DOHH2 (cell line): ENCODE data around the gene BEX2.

Source experiments
- EZH2phosphoT487 ChIP-seq: fragments of 200-600 bp; sonication (generic); IDR thresholded peaks from 2 replicates; pipeline ENCODE4 v1.6.1; 2017; ENCODE audit warnings: borderline replicate concordance, mild to moderate bottlenecking, antibody characterized with exemption, low read length, moderate library complexity, mixed read lengths
- TF ChIP-seq, protein P1 (sequence below): fragments of 200-600 bp; sonication (generic); IDR thresholded peaks from one replicate; pipeline ENCODE4 v1.5.1; 2014; ENCODE audit warnings: antibody characterized with exemption, mild to moderate bottlenecking, low read depth, low read length; ENCODE audit not compliant: poor library complexity, severe bottlenecking

DNA sequence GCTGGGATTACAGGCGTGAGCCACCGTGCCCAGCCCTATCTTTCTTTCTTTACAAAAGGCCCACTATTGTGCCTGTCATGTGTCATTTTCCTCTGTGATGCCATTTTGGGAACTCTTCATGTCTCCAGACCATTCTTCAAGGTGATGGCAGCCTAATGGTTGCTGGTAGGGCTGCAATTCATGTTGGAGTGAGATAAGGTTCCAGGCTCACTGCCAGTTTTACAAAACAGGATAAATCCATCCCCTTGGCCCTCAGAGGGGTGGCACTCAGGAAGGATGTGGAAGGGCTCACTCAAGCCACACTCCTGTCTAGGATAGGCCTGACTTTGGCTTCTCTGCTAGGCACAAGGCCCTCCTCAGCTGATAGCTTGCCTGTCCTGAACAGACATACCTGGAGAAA, 49.3 kb upstream of the BEX2 start:
- TF ChIP-seq, protein P1, sequence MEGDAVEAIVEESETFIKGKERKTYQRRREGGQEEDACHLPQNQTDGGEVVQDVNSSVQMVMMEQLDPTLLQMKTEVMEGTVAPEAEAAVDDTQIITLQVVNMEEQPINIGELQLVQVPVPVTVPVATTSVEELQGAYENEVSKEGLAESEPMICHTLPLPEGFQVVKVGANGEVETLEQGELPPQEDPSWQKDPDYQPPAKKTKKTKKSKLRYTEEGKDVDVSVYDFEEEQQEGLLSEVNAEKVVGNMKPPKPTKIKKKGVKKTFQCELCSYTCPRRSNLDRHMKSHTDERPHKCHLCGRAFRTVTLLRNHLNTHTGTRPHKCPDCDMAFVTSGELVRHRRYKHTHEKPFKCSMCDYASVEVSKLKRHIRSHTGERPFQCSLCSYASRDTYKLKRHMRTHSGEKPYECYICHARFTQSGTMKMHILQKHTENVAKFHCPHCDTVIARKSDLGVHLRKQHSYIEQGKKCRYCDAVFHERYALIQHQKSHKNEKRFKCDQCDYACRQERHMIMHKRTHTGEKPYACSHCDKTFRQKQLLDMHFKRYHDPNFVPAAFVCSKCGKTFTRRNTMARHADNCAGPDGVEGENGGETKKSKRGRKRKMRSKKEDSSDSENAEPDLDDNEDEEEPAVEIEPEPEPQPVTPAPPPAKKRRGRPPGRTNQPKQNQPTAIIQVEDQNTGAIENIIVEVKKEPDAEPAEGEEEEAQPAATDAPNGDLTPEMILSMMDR: no peak
- TF ChIP-seq EZH2phosphoT487: no peak
